ENCODE measurements around the gene RAB20.

GRCh38 chr13:110498327-110498726, 63.2 kb downstream of the RAB20 start:
- TF ChIP-seq CTCF (IDR thresholded peaks at IDR 0.05; ENCODE audit: low read length) (no peak), EZH2 (IDR thresholded peaks at IDR 0.05; ENCODE audit: borderline replicate concordance, low read length) (no peak)
